HG03097 (cell line): Measurements from ENCODE around the gene GARIN3.
A peak's percentile ranks its signal among the peaks of the same experiment; 100 is the strongest.
"Not testable (repeated sequence)": the region's sequence is repeated elsewhere in the genome, so short reads cannot be mapped to it uniquely, and the experiment has no call there.

Experiments used
- ATAC-seq: cut with Tn5 transposase; IDR thresholded peaks from one replicate; pipeline ENCODE4 v1.9.1; 2021; ENCODE audit not compliant: unreplicated experiment, low FRiP score

GARIN3 gene

GRCh38 chr5:157186309-157187045 lies 20.4 kb upstream of the GARIN3 start:
- ATAC-seq: no peak

DNA sequence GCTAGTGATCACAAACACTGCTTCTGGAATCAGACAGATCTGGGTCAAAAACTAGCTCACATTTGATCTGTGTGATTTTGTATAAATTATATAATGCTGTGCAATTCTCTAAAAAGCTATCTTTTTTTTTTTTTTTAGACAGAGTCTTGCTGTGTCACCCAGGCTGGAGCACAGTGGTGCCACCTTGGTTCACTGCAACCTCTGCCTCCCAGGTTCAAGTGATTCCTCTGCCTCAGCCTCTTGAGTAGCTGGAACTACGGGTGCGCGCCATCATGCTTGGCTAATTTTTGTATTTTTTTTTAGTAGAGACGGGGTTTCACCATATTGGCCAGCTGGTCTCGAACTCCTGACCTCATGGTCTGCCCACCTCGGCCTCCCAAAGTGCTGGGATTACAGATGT lies 19.1 kb upstream of the GARIN3 start:
- not testable (repeated sequence) for ATAC-seq

DNA sequence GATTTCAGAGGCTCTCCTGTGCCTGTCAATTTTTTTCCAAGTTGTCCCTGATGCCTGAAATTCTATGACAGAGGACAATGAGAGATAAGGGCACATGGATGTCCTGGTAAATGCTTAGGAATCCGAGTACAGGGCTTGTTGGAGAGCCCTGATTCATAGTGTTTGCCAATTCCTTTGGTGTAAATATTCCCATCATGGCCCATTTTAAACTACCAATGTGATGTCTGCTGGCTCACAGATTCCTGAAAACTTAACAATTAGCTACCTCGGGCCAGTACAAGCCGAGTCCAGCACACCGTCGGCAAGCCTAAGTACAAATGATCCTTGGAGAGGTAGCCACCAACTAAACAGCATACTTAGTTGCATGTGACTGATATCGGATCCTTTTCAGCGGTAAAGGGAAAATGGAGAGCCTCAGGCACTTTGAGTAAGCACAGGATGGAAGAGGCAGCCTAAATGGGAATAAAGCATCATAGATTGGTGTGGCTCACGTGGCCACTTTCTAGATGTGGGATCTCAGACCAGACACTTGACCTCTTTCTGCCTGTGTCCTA lies 18.1 kb upstream of the GARIN3 start:
- ATAC-seq: no peak

- no peak for ATAC-seq
These were observed 16.2 kb upstream of the GARIN3 start for GRCh38 chr5:157182143-157182757.

GRCh38 chr5:157180374-157181264 lies 14.6 kb upstream of the GARIN3 start, which contains the start of gene ITK:
Gene ITK (plus strand): TSS chr5:157180840. CDS start chr5:157180978, 138 bp downstream.
- ATAC-seq: no peak

DNA sequence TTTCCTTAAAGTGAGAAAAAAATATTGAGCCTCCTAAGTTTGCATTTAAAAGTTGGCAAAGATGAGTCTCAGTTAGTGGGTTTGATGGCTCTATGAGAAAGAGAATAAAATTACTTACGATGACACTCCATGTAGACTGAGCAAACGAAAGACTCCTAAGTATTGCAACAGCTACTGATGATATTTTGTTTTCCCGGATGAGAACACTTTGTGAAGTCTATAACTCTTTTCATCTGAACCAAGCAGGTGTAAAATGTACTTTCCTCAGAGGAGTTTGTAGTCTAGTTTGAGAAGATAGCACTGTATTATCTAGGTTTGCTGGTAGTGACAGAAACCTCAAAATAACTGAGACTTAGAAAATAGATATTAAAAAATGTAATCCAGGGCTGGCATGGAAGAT lies 12.9 kb upstream of the GARIN3 start:
- no peak for ATAC-seq

- ATAC-seq: no peak
These were observed 11.9 kb upstream of the GARIN3 start for GRCh38 chr5:157177953-157178352.

GRCh38 chr5:157175071-157175612 lies 9.1 kb upstream of the GARIN3 start:
- no peak for ATAC-seq

GRCh38 chr5:157172403-157172802 lies 6.3 kb upstream of the GARIN3 start:
- peak; percentile 99 for ATAC-seq

- ATAC-seq: no peak
These were observed 2.2 kb upstream of the GARIN3 start for GRCh38 chr5:157168286-157168685.

GRCh38 chr5:157167214-157167621 lies 1.2 kb upstream of the GARIN3 start:
- ATAC-seq: no peak

- no peak for ATAC-seq
These were observed 396 bp downstream of the GARIN3 start for GRCh38 chr5:157165668-157166067.

GRCh38 chr5:157165261-157165660 lies 803 bp downstream of the GARIN3 start:
- ATAC-seq: no peak

- no peak for ATAC-seq
These were observed 1.5 kb downstream of the GARIN3 start for GRCh38 chr5:157164521-157164920.

DNA sequence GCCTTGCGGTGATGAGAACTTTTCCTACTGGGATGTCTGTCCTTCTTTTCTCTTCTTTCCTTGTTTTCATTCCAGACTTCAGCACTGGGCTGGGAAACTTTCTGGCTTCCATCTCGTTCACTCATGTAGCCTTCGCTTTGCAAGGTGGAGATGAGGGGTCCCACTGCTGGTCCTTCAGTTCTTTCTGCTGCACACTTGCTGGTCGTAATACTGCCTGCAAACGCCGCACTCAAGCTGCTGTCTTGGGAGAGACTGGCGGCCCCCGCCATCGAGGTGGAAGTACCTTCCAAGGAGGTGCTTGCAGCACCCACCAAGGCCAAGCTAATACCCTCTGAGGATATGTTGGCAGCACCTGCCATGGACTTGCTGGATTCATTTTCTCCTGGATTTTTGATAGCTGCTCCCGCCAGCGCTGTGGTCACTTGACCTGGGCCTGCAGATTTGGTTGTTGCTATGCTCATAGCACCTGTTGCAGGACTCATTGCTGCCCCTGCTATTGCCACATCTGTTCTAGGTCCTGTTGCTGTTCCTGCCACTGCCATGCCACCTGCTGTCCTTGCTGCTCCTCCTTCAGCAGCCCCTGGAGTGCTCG lies 3.0 kb downstream of the GARIN3 start:
- no peak for ATAC-seq

- ATAC-seq: no peak
These were observed 4.1 kb downstream of the GARIN3 start for GRCh38 chr5:157161996-157162395.

DNA sequence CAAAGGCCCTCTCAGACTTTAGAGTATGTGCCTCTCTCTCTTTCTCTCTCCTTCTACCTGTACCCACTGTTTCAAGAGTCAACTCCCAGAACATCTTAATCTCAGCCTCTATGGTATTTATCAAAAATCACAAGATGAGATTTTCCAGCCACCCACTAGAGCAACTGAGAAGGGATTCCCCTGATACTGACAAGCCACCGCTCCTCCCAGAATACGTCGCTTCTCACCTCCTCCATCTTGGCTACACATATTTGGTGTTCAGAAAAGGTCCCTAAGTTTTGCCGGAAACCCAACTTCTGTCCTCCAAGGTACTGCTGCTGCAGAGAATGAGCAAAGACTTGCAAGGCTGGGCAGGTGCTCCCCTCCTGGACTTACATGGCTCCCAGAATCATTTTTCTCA lies 6.1 kb downstream of the GARIN3 start:
- ATAC-seq: no peak

DNA sequence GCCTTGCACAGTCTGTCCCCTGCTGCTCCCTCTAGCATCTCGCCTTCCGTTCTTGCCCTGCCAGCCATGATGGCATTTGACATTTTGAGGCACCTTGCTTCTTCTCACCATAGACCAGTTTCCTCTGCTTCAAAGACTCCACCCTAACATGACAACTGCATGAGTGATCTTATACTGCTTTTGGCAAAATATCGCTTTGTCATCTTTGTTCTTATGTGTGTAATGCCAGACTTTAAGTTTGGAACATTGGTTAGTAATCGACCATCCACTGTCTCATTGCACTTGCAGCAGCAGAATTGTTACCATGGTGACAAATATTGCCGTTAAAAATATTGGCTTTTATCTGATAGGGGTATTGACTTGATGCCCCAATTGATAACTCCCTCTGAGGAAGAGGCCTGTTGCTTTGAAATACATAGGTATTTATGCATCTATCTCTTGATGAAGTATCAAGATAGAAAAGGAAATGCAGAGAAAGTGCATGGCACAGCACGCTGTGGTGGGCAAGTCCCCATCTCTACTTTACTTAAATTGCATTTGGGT lies 6.8 kb downstream of the GARIN3 start:
- ATAC-seq: no peak

DNA sequence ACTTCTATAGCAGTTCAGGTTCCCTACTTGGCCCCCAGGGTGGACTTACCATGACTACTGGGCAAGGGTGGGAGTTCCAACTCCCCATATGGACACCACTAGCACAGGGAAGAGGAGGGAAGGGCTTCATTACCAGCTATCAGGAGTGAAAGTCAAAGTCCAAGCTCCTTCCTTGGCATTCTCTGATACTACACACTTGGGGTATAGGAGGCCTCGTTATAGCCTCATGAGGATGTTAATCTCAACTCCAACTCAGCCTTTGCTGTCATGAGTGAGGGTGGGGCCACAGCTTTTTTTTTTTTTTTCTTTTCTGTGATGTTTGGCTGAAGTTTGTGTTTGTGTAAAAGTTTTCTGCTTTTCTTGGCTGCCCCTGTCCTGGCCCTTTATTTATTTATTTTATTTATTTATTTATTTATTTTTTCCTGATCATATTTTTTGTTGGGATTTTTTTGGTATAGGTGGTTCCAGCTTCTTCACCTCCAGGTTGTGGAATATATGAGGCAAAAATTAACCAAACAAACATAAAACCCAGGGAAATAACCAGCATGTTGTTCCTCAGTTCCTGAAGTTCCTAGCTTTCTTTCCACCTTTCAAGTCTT lies 8.7 kb downstream of the GARIN3 start:
- ATAC-seq: no peak

- no peak for ATAC-seq
These were observed 10.8 kb downstream of the GARIN3 start for GRCh38 chr5:157155297-157155696.
